Fibroblast of pulmonary artery (primary cell): ENCODE measurements around the gene GLDN.
A peak's percentile ranks its signal among the peaks of the same experiment; 100 is the strongest.
"Not testable (repeated sequence)": the region's sequence is repeated elsewhere in the genome, so short reads cannot be mapped to it uniquely, and the experiment has no call there.

Experiments
- DNase-seq: peaks from one replicate; pipeline ENCODE4 v3.0.0-alpha.2; 2010; ENCODE audit warnings: low read depth
- H3K4me3 ChIP-seq: replicated peaks from 2 replicates; pipeline ENCODE4 v1.5.1; 2011; ENCODE audit warnings: low read depth, mild to moderate bottlenecking, control low read depth, low read length, moderate library complexity
- TF ChIP-seq, protein P1 (sequence below): IDR thresholded peaks from 2 replicates; pipeline ENCODE4 v1.5.1; 2011; ENCODE audit warnings: mild to moderate bottlenecking, control low read depth, low read length, inconsistent platforms; ENCODE audit errors: missing control alignments

GLDN gene

DNA sequence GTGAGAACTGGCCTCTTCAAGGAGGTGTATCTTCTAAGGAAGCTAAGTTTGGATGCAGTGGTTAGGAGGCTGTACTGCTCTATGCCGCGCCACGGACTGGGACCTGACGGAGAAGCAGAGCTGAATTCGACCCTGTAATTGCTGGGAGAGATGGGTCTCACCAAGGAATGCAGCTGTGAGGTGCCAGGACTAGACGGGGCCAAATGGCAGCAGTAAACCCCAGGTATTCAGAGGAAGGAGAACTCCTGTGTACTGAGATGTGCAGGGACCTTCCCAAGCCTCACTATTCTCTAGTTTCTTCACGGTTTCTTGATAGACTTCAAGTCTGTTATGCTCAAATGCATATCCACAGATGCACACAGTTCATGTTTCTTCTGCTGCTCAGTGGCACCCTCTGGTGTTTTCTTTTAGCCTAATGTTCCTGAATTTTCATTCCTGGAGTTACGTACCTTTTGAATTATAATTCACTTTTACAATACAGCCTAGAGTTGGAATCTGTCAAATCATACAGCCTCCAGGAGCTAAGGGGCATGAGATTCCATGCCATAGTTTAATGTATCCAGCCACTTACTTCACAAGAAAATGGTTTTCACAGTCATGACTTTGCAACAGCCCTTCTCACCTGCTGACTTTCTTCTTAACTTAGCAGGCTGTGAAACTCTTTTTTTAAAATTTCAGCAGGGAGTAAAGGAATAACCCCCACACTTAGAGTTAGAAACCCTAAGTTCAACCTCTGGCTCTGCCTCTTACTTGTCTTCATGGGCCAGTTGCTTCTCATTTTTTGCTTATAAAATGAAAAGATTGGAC, 61.8 kb downstream of the GLDN start:
- H3K4me3 ChIP-seq = no peak overlapping the region
- TF ChIP-seq, protein P1, sequence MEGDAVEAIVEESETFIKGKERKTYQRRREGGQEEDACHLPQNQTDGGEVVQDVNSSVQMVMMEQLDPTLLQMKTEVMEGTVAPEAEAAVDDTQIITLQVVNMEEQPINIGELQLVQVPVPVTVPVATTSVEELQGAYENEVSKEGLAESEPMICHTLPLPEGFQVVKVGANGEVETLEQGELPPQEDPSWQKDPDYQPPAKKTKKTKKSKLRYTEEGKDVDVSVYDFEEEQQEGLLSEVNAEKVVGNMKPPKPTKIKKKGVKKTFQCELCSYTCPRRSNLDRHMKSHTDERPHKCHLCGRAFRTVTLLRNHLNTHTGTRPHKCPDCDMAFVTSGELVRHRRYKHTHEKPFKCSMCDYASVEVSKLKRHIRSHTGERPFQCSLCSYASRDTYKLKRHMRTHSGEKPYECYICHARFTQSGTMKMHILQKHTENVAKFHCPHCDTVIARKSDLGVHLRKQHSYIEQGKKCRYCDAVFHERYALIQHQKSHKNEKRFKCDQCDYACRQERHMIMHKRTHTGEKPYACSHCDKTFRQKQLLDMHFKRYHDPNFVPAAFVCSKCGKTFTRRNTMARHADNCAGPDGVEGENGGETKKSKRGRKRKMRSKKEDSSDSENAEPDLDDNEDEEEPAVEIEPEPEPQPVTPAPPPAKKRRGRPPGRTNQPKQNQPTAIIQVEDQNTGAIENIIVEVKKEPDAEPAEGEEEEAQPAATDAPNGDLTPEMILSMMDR = peak; percentile 83
- DNase-seq = peak; percentile 69

DNA sequence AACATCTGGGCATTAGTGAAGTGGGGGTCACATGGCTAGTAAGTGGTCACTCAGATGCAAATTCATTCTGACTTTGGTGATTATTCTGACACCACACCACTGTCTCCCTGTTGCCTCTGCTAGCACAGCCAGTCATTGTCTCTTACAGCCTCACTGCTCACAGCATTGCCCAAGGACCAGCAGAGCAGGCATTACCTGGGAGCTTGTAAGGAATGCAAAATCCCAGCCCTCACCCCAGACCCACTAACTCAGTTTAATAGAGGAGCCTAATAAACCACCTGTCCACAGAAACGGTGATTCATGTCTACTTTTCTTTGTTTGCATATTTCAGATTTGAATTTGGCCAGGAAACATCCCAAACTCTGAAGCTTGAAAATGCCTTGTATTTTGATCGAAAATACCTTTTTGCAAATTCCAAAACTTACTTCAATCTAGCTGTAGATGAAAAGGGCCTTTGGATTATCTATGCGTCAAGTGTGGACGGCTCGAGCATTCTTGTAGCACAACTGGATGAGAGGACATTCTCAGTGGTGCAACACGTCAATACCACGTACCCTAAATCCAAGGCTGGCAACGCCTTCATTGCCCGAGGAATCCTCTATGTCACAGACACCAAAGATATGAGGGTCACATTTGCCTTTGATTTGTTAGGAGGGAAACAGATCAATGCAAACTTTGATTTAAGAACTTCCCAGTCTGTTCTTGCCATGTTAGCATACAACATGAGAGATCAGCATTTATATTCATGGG, 62.7 kb downstream of the GLDN start:
- TF ChIP-seq, protein P1 = no peak
- H3K4me3 ChIP-seq = no peak overlapping the region
- DNase-seq = no peak

DNA sequence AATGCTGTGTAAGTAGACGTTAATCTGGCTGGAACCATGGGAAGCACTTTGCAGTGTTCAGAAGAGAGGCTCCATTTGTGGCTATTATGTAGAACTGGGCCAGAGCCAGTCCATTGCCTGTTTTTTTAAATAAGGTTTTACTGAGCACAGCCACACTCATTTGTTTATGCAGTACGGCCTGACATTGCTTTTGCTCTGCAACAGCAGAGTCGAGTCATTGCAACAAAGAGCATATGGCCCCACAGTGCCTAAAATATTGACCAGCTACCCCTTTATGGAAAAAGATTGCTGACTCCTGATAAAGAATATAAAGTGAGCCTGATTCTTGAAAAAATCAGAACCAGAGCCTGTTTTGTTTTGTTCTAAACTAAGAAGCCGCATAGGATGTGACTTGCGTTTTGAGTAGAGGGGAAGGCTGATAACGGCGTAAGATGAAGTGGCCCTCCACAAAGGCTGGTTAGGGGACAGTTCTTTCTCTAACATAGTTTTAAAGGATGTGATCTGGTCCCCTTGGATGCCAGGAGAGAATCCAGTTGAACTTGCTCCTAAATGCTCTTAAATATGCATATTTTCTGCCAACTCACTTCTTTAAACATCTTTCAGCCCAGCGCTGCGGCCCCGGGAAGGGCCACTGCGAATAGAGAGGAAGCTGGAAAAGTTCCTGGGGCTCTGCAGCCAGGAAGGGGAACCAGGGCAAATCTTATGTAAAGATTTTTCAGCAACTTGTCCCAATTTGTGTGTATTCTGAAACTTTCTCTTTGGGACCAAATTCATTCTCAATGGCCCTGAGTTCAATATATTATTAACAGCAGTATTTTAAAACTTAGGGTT, 64.5 kb downstream of the GLDN start:
- no peak for DNase-seq
- TF ChIP-seq, protein P1 = no peak
- H3K4me3 ChIP-seq = no peak overlapping the region

DNA sequence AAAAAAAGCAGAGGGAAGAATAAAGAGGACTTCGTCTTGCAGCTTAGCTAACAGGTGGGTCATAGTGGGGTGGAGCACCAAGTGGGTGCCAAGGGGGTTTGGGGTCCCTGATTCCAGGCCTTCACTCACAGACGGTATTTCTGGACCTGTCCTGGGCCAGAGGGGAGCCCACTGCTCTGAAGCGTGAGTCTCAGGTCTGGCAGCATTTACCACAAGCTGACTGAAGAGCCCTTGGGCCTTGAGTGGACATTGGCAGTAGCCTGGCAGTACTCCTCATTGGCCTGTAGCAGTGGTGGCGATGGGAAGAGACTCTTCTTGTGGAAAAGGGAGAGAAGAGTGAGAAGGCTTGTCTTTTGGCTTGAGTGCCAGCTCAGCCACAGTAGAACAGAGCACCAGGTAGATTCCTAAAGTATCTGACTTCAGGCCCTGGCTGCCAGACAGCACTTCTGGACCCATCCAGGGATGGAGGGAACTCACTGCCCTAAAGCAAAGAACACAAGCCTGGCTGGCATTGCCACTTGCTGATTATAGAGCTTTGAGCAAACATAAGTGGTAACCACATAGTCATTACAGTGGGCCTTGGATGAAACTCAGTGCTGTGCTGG, 72.9 kb downstream of the GLDN start:
- DNase-seq = no peak
- TF ChIP-seq, protein P1 = no peak

DNA sequence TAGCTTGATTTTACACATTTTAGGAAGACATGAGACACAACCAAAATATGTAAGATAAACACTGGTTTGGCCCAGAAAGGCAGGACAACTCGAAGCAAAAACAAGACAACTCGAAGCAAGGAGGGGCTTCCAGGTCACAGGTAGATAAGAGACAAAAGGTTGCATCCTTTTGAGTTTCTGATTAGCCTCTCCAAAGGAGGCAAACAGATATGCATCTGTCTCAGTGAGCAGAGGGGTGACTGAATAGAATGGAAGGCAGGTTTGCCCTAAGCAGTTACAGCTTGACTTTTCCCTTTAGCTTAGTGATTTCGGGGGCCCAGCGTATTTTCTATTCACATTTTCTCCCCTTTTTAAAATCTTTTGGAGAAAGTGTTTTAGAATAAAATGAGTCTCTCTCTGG, 74.7 kb downstream of the GLDN start:
- TF ChIP-seq, protein P1 = no peak
- DNase-seq = no peak
- H3K4me3 ChIP-seq = no peak overlapping the region

More for the DNA sequence above, 72.9 kb downstream of the GLDN start:
- H3K4me3 ChIP-seq = no peak overlapping the region

DNA sequence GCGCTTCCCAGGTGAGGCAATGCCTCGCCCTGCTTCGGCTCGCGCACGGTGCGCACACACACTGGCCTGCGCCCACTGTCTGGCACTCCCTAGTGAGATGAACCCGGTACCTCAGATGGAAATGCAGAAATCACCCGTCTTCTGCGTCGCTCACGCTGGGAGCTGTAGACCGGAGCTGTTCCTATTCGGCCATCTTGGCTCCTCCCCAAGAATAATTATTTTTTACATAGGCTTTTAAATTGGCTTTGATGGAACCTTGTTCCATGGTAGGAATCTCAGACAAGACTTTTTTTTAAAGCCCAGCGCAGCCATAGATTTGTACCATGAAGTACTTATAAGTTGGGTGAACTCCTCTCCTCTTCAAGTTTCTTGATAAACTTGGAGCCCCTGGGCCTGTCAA, 81.6 kb downstream of the GLDN start:
- DNase-seq, H3K4me3 ChIP-seq: not testable (repeated sequence)
